GM13976 (cell line): Measurements from ENCODE around the gene COPZ2.
"Not testable (repeated sequence)": the region's sequence is repeated elsewhere in the genome, so short reads cannot be mapped to it uniquely, and the experiment has no call there.

Experiments
- DNase-seq: peaks from one replicate; pipeline ENCODE4 v3.0.0; 2012; ENCODE audit warnings: low spot score
- CTCF ChIP-seq: IDR thresholded peaks from 2 replicates; pipeline ENCODE4 v1.5.1; 2012; ENCODE audit warnings: borderline replicate concordance, mild to moderate bottlenecking; ENCODE audit not compliant: insufficient read depth; ENCODE audit errors: extremely low read depth, missing control alignments, control extremely low read depth
- in situ Hi-C: fragments of 300-500 bp; cut with MboI; formaldehyde crosslinking; loops from one replicate; pipeline ENCODE4 v1.12.0; 2022; ENCODE audit warnings: low sequenced_read_pairs, mixed read lengths, inconsistent platforms; ENCODE audit not compliant: unreplicated experiment

The COPZ2 gene

GRCh38 chr17:48045316-48046001, 7.9 kb upstream of the COPZ2 start:
- no peak for TF ChIP-seq CTCF
- no peak for DNase-seq
- in situ Hi-C loops, result no loop called here

- DNase-seq, result no peak
- TF ChIP-seq CTCF, result no peak
- in situ Hi-C loops, result no loop called here
Observed at GRCh38 chr17:48044851-48045250, 7.3 kb upstream of the COPZ2 start.

DNA sequence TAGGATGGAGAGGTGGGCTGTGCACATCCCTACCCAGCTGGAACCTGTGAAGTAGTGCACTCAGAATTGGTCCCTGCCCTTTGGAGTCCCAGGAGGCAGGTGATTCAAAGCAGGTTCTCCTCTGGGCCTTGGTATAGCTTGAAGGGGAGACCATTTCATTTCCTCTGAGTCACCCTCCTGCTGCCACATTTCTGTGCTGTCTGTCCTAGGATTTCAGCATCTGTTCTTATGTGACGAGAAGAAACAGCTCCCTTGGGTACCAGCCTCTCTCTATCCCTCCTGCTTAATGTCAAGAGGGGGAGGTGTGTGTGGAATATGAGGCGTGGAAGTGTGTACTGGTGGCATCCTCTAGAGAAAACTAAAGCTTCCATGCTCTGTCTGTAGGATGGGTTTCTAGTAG, 5.6 kb upstream of the COPZ2 start:
- TF ChIP-seq CTCF, result no peak
- in situ Hi-C loops, result no loop called here
- DNase-seq, result no peak

DNA sequence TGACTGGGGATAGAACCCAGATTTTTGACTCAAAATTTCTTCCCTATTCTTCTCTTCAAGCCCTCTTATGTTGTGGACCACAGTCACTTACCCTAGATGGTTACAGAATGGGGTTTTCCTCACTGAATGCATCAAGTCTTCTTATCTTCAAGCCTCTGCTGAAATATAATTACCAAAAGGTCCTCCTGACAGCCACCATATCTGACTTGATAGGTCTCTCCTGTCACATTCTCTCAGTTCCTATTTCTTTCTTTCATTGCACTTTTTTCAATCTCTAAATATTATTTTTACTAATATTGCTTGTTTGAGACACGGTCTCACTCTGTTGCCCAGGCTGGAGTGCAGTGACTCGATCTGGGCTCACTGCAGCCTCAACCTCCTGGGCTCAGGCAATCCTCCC, 1.1 kb upstream of the COPZ2 start:
- no peak for TF ChIP-seq CTCF
- in situ Hi-C loops, result no loop called here
- no peak for DNase-seq

DNA sequence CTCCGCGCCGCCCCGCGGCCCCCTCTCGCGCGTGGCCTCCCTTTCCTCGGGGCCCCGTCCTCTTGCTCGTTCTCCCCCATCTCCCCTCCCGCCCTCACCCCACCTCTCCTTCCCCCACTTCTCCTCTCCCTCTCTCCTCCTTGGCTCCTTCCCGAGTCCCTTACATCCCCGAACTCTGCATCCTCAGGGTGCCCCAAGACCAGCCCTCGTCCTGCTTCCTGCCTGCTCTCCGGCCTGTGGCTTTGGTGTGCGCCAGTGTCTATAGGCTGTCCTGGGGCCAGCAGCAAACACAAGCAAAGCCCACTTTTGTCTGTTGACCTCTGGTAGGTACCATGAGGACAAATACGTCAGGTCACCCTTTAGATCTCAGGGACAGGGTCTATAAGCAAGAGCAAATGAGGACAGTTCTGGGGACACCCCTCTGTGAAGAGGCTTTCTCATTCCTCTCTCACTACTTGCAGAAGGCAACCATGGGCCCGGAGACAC, 284 bp upstream of the COPZ2 start:
- TF ChIP-seq CTCF, result no peak
- in situ Hi-C loops, result no loop called here
- DNase-seq, result no peak

GRCh38 chr17:48036693-48037035, 933 bp downstream of the COPZ2 start:
- in situ Hi-C loops, result no loop called here
- DNase-seq, result no peak
- no peak for TF ChIP-seq CTCF

- in situ Hi-C loops, result loop anchor here (5.0 kb wide), 1 partner anchor 33 kb away; no protein-coding TSS in a partner anchor
- DNase-seq, result not testable (repeated sequence)
Observed at GRCh38 chr17:48034734-48035133, 2.9 kb downstream of the COPZ2 start.
